Small intestine (tissue), 7 donors: ENCODE measurements around the gene SLC41A1. TPM values are rescaled to one million over a fixed set of nuclear protein-coding genes. Genes with fewer than 3 reads are reported as not detected.

Experiments
- DNase-seq, 2 donors: peaks; one replicate each; pipeline versions ENCODE4 v3.0.0 to v3.0.0-alpha.2; 2013
- FAIRE-seq: peaks from 2 replicates; lab custom pipeline; 2012; peaks lifted over from hg19 to GRCh38; lab: Jason Lieb, UNC
- H3K27ac ChIP-seq, 3 donors: one replicate each; pipeline ENCODE4 v1.5.1; 2013; ENCODE audit warnings: low read length in 2 of 3, mild to moderate bottlenecking in 2 of 3, control low read depth in 1 of 3, inconsistent platforms in 1 of 3, low read depth in 1 of 3, moderate library complexity in 1 of 3
- H3K27me3 ChIP-seq, 3 donors: one replicate each; pipeline ENCODE4 v1.6.1; 2013; ENCODE audit warnings: low read length in 3 of 3, inconsistent platforms in 1 of 3; ENCODE audit not compliant: control insufficient read depth in 3 of 3, insufficient read depth in 3 of 3
- H3K36me3 ChIP-seq, 3 donors: one replicate each; pipeline ENCODE4 v1.6.1; 2013; ENCODE audit warnings: low read length in 3 of 3, inconsistent platforms in 1 of 3, low read depth in 1 of 3, mild to moderate bottlenecking in 1 of 3, moderate library complexity in 1 of 3; ENCODE audit not compliant: control insufficient read depth in 3 of 3, insufficient read depth in 2 of 3
- H3K4me1 ChIP-seq, 3 donors: one replicate each; pipeline ENCODE4 v1.6.1; 2013; ENCODE audit warnings: low read length in 2 of 3, inconsistent platforms in 1 of 3, low read depth in 1 of 3, mild to moderate bottlenecking in 1 of 3, moderate library complexity in 1 of 3; ENCODE audit not compliant: control insufficient read depth in 3 of 3, insufficient read depth in 2 of 3
- H3K4me3 ChIP-seq, 3 donors: one replicate each; pipeline ENCODE4 v1.5.1; 2013; ENCODE audit warnings: low read length in 3 of 3, control low read depth in 1 of 3, inconsistent platforms in 1 of 3, low read depth in 1 of 3, mild to moderate bottlenecking in 1 of 3, moderate library complexity in 1 of 3
- H3K9me3 ChIP-seq, 2 donors: one replicate each; pipeline ENCODE4 v1.6.1; 2013; ENCODE audit warnings: low read depth in 1 of 2, low read length in 1 of 2; ENCODE audit not compliant: control insufficient read depth in 2 of 2, insufficient read depth in 1 of 2
- WGBS, 3 donors: extraction: QIAGEN DNeasy Blood & Tissue Kit; methylation state at CpG; one replicate each; pipeline ENCODE4 v1.1.7; 2013; 5-methylcytosine and 5-hydroxymethylcytosine counted together
- polyA plus RNA-seq, 4 donors: library from polyadenylated mRNA; stranded (reverse) in 3 of 4; unstranded in 1 of 4; fragments of 200-250 nt in 3 of 4; fragments of 120-200 nt in 1 of 4; gene quantifications; one replicate each; pipeline versions ENCODE4 v1.2.1 to v1.2.3, GENCODE V29; 2013
- donor health status: healthy with polysubstance abuse.
- donor health status: control.
- donor health status: control.
- donor health status: Bipolar disorder and iron deficiency.
- donor health status: healthy.

The SLC41A1 gene
- polyA plus RNA-seq, 4 donors, result 0.89 to 9.4 (median 3.2) TPM

- peaks cover 0 to 4% (median 0%) of the 10 kb centered on the region in 3 donors for H3K4me1 ChIP-seq
- no peak overlapping the region for H3K4me3 ChIP-seq
- H3K27me3 ChIP-seq, result no peaks in the 10 kb centered on the region
- FAIRE-seq, result no peak
- no peak overlapping the region for H3K27ac ChIP-seq
- 75 to 91% (median 88%) methylated on average over 8 of the region's 8 CpGs for WGBS, 3 donors
- H3K36me3 ChIP-seq, result peaks cover 0 to 24% (median 3%) of the 10 kb centered on the region in 3 donors
- H3K9me3 ChIP-seq, result no peaks in the 10 kb centered on the region
- DNase-seq, result no peak
Measured at GRCh38 chr1:205792481-205792881, 20.5 kb downstream of the SLC41A1 start.

GRCh38 chr1:205791568-205792180 lies 21.3 kb downstream of the SLC41A1 start:
- no peak for FAIRE-seq
- 51 to 69% (median 59%) methylated on average over 5 of the region's 5 CpGs for WGBS, 3 donors
- peak; percentile 70 for DNase-seq

DNA sequence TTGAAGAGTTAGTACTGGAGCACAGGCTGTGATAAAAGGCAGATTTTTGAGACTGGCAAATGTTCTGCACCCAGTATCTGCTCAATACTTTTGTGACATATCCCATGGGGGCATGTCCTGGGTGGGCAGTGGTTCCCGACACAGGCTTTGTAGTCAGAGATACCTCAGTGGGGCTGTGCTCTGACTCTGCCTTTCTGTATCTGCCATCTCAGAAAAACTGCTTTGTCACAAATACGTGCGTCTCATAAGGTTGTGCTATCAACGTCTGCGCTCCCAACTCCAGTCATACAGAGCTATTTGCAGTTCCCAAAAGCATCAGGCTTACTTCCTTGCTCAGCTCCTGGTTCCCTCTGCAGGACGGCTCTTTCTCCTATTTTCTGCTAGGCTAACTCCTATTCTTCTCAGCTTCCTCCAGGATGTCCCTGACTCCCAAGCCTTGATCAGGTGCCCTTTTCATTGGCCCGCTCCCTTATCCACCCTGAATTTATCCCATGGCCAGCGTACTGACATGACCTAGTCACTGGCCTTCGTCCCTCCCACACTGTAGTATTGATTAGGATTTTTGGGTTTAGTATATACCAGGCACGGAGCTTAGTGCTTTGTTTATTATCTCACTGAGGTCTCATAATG lies 25.6 kb downstream of the SLC41A1 start:
- WGBS, 3 donors, result 83 to 94% (median 90%) methylated on average over 10 of the region's 10 CpGs
- H3K27ac ChIP-seq, result peak overlapping the region in 1 of 3 donors; percentile 69
- H3K36me3 ChIP-seq, result peaks cover 0 to 3% (median 1%) of the 10 kb centered on the region in 3 donors
- peak in 1 of 2 donors; percentile 13 for DNase-seq
- no peak for FAIRE-seq
- no peaks in the 10 kb centered on the region for H3K9me3 ChIP-seq
- no peaks in the 10 kb centered on the region for H3K27me3 ChIP-seq
- H3K4me3 ChIP-seq, result no peak overlapping the region
- peaks cover 0 to 22% (median 0%) of the 10 kb centered on the region in 3 donors for H3K4me1 ChIP-seq

More at GRCh38 chr1:205791568-205792180, 21.3 kb downstream of the SLC41A1 start:
- Histone ChIP-seq H3K4me1 (peaks cover 0 to 10% (median 0%) of the 10 kb centered on the region in 3 donors), H3K27me3 (no peaks in the 10 kb centered on the region), H3K36me3 (peaks cover 0 to 18% (median 3%) of the 10 kb centered on the region in 3 donors), H3K9me3 (no peaks in the 10 kb centered on the region), H3K27ac (no peak overlapping the region), H3K4me3 (no peak overlapping the region)

- H3K4me3 ChIP-seq, result no peak overlapping the region
- H3K36me3 ChIP-seq, result peaks cover 0 to 3% (median 0%) of the 10 kb centered on the region in 3 donors
- peaks cover 0 to 22% (median 0%) of the 10 kb centered on the region in 3 donors for H3K4me1 ChIP-seq
- WGBS, 3 donors, result 13 to 50% (median 38%) methylated on average over 4 of the region's 4 CpGs
- no peaks in the 10 kb centered on the region for H3K9me3 ChIP-seq
- H3K27me3 ChIP-seq, result no peaks in the 10 kb centered on the region
- peak; percentile 42 to 74 for DNase-seq
- peak overlapping the region in 1 of 3 donors; percentile 69 for H3K27ac ChIP-seq
- no peak for FAIRE-seq
Measured at GRCh38 chr1:205786601-205787000, 26.4 kb downstream of the SLC41A1 start.

- H3K27me3 ChIP-seq, result no peaks in the 10 kb centered on the region
- H3K9me3 ChIP-seq, result no peaks in the 10 kb centered on the region
- no peak overlapping the region for H3K4me3 ChIP-seq
- 94 to 95% (median 94%) methylated on average over 9 of the region's 9 CpGs for WGBS, 3 donors
- no peak overlapping the region for H3K27ac ChIP-seq
- DNase-seq (no peak), FAIRE-seq (no peak)
- H3K4me1 ChIP-seq, result peaks cover 0 to 22% (median 0%) of the 10 kb centered on the region in 3 donors
- no peaks in the 10 kb centered on the region for H3K36me3 ChIP-seq
Measured at GRCh38 chr1:205785446-205785845, 27.6 kb downstream of the SLC41A1 start.

DNA sequence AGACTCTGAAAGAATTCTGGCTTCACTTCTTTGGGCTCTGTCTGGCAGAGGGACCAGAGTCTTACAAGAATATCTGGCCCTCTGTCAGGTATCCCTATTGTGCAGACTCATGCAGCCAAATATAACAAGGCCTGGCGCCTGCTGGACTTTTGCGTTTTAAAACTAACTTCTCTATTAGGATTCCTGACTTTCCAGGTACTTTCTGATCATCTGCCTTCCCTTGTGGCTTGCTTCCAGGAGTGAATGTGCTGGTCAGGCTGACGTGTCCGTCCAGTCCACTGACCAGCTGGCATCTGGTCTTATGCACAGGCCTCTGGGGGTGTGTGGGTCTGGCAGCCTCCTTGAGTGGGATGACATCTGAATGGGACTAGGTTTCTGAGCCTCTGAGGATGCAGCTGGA lies 29.1 kb downstream of the SLC41A1 start:
- H3K27me3 ChIP-seq, result no peaks in the 10 kb centered on the region
- H3K36me3 ChIP-seq, result no peaks in the 10 kb centered on the region
- H3K27ac ChIP-seq, result no peak overlapping the region
- WGBS, 3 donors, result 89 to 95% (median 90%) methylated on average over 4 of the region's 4 CpGs
- DNase-seq, result peak in 1 of 2 donors; percentile 13
- no peaks in the 10 kb centered on the region for H3K9me3 ChIP-seq
- H3K4me3 ChIP-seq, result no peak overlapping the region
- FAIRE-seq, result no peak
- H3K4me1 ChIP-seq, result peaks cover 0 to 24% (median 0%) of the 10 kb centered on the region in 3 donors

- H3K36me3 ChIP-seq, result no peaks in the 10 kb centered on the region
- H3K27ac ChIP-seq, result no peak overlapping the region
- FAIRE-seq (no peak), DNase-seq (peak in 1 of 2 donors; percentile 26)
- H3K27me3 ChIP-seq, result no peaks in the 10 kb centered on the region
- H3K4me1 ChIP-seq, result peaks cover 0 to 24% (median 0%) of the 10 kb centered on the region in 3 donors
- H3K4me3 ChIP-seq, result no peak overlapping the region
- no peaks in the 10 kb centered on the region for H3K9me3 ChIP-seq
Measured at GRCh38 chr1:205783433-205783795, 29.6 kb downstream of the SLC41A1 start.

GRCh38 chr1:205782627-205783432 lies 30.2 kb downstream of the SLC41A1 start:
- Histone ChIP-seq H3K4me3 (no peak overlapping the region), H3K9me3 (no peaks in the 10 kb centered on the region), H3K4me1 (peaks cover 0 to 23% (median 0%) of the 10 kb centered on the region in 3 donors), H3K36me3 (no peaks in the 10 kb centered on the region), H3K27ac (no peak overlapping the region), H3K27me3 (no peaks in the 10 kb centered on the region)
- 60 to 67% (median 64%) methylated on average over 4 of the region's 4 CpGs for WGBS, 3 donors
- DNase-seq, result no peak
- FAIRE-seq, result no peak
